Kidney glomerular epithelial cell (primary cell): ENCODE results near the gene ASAH2B.

Experiments used
- DNase-seq: peaks from one replicate; lab custom pipeline; 2025; lab: John Stamatoyannopoulos, UW

Gene ASAH2B

GRCh38 chr10:50798297-50798696, 58.6 kb downstream of the ASAH2B start:
- DNase-seq: no peak

GRCh38 chr10:50799595-50799994, 59.9 kb downstream of the ASAH2B start:
- no peak for DNase-seq

GRCh38 chr10:50805981-50806622, 66.4 kb downstream of the ASAH2B start:
- no peak for DNase-seq

GRCh38 chr10:50807851-50808776, 68.4 kb downstream of the ASAH2B start:
- DNase-seq: no peak
